SU-DHL-6 (cell line): ENCODE results near the gene EFNA5.

Experiments used
- EZH2phosphoT487 ChIP-seq: fragments of 200-600 bp; sonication (generic), shearing (Covaris generic); conservative IDR thresholded peaks from 2 replicates; pipeline ENCODE4 v1.6.1; 2018; ENCODE audit warnings: mild to moderate bottlenecking, antibody characterized with exemption, low read length, moderate library complexity, mixed read lengths
- TF ChIP-seq, protein P1 (sequence below): fragments of 200-600 bp; sonication (generic); IDR thresholded peaks from one replicate; pipeline ENCODE4 v1.5.1; 2017; ENCODE audit warnings: antibody characterized with exemption, mild to moderate bottlenecking, low read length, moderate library complexity; ENCODE audit not compliant: insufficient read depth, poor library complexity, severe bottlenecking

DNA sequence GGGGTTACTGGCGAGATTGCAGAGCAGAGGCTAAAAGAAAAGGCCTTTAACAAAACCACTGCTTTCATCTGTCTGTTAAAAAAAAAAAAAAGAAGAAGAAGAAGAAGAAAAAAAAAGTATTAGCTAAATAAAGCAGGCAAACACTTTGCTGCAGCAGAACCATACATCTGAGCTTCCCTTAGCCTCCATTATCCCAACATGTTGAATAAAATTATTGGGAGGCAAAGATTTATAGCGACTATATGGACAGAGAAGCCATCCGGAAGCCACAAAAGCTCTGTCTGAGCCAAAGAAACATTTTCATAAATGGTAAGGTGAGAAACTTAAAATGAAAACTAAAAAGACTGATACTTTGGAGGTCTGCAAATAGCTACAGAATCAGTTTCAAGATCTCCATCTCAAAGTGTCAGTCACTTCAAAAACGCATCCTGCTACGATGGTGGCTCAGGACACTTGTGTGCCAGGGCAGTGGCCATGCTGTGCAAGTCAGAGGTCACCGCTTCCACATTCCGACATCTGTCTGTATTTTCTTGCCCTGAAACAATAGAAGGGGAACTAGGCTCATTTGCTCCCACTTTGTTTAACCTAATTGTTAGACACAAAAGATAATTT is 9.6 kb downstream of the EFNA5 start:
- TF ChIP-seq, protein P1, sequence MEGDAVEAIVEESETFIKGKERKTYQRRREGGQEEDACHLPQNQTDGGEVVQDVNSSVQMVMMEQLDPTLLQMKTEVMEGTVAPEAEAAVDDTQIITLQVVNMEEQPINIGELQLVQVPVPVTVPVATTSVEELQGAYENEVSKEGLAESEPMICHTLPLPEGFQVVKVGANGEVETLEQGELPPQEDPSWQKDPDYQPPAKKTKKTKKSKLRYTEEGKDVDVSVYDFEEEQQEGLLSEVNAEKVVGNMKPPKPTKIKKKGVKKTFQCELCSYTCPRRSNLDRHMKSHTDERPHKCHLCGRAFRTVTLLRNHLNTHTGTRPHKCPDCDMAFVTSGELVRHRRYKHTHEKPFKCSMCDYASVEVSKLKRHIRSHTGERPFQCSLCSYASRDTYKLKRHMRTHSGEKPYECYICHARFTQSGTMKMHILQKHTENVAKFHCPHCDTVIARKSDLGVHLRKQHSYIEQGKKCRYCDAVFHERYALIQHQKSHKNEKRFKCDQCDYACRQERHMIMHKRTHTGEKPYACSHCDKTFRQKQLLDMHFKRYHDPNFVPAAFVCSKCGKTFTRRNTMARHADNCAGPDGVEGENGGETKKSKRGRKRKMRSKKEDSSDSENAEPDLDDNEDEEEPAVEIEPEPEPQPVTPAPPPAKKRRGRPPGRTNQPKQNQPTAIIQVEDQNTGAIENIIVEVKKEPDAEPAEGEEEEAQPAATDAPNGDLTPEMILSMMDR, result no peak
- no peak for TF ChIP-seq EZH2phosphoT487
